Caco-2 (cell line): ENCODE data around the gene BRSK2. TPM values are rescaled to one million over a fixed set of nuclear protein-coding genes. Genes with fewer than 3 reads are reported as not detected.

ENCODE experiments used
- BruUV-seq: library from RNA; stranded (reverse); fragments of 400-500 nt; replicated peaks from 2 replicates; lab custom pipeline; 2021; lab: Mats Ljungman, UMichigan
- CTCF ChIA-PET: fragments of 300-600 bp; sonication (Branson Sonifier 250); formaldehyde crosslinking; loops from one replicate; lab custom pipeline; 2022; ENCODE audit warnings: antibody characterized with exemption; lab: Charles Lee
- POLR2A ChIA-PET: fragments of 300-600 bp; sonication (Branson Sonifier 250); formaldehyde crosslinking; loops from one replicate; lab custom pipeline; 2022; ENCODE audit warnings: antibody characterized with exemption; lab: Charles Lee
- DNase-seq, 2 experiments: peaks; one replicate each; pipeline versions ENCODE4 v3.0.0 to v3.0.0-alpha.2; 2020 to 2022
- H3K27me3 ChIP-seq: replicated peaks from 2 replicates; pipeline ENCODE4 v1.6.0; 2011; ENCODE audit warnings: low read length; ENCODE audit not compliant: control insufficient read depth, insufficient read depth
- H3K36me3 ChIP-seq: 2 replicates; pipeline ENCODE4 v1.5.1; 2011; ENCODE audit warnings: low read length; ENCODE audit not compliant: control insufficient read depth, insufficient read depth
- H3K4me1 ChIP-seq: fragments of 250-450 bp; sonication (Bioruptor Pico); 2 replicates; pipeline ENCODE4 v1.5.1; 2020; ENCODE audit warnings: mild to moderate bottlenecking
- H3K4me3 ChIP-seq: 2 replicates; pipeline ENCODE4 v1.5.1; 2011; ENCODE audit warnings: low read depth, mild to moderate bottlenecking, control low read depth, low read length
- H3K9me3 ChIP-seq: fragments of 250-450 bp; sonication (Bioruptor Pico); 2 replicates; pipeline ENCODE4 v1.5.1; 2020; ENCODE audit warnings: mild to moderate bottlenecking, moderate library complexity
- H3K27ac Mint-ChIP-seq: one replicate; pipeline ENCODE4 v1.8.0; 2022; ENCODE audit warnings: mixed read lengths; ENCODE audit not compliant: unreplicated experiment
- H3K27me3 Mint-ChIP-seq: one replicate; pipeline ENCODE4 v1.8.0; 2022; ENCODE audit warnings: mixed read lengths; ENCODE audit not compliant: insufficient read depth, unreplicated experiment
- H3K36me3 Mint-ChIP-seq: one replicate; pipeline ENCODE4 v1.8.0; 2022; ENCODE audit warnings: mild to moderate bottlenecking, mixed read lengths; ENCODE audit not compliant: insufficient read depth, unreplicated experiment
- H3K4me1 Mint-ChIP-seq: one replicate; pipeline ENCODE4 v1.8.0; 2022; ENCODE audit warnings: low read depth, mixed read lengths; ENCODE audit not compliant: unreplicated experiment
- H3K4me3 Mint-ChIP-seq: one replicate; pipeline ENCODE4 v1.8.0; 2022; ENCODE audit warnings: mild to moderate bottlenecking, moderate library complexity, mixed read lengths; ENCODE audit not compliant: unreplicated experiment
- H3K9me3 Mint-ChIP-seq: one replicate; pipeline ENCODE4 v1.8.0; 2022; ENCODE audit warnings: mixed read lengths; ENCODE audit not compliant: unreplicated experiment
- CTCF ChIP-seq, 2 experiments: fragments of 200-600 bp in 1 of 2; IDR thresholded peaks; 1 replicate in 1 of 2; 2 replicates in 1 of 2; pipeline versions ENCODE4 v1.5.1 to v1.8.0; 2011 to 2022; ENCODE audit warnings: antibody characterized with exemption in 1 of 2, control low read depth in 1 of 2, inconsistent platforms in 1 of 2, low read depth in 1 of 2, low read length in 1 of 2, mild to moderate bottlenecking in 1 of 2, moderate library complexity in 1 of 2; ENCODE audit not compliant: insufficient read depth in 1 of 2, severe bottlenecking in 1 of 2, unreplicated experiment in 1 of 2
- intact Hi-C: fragments of 100-400 bp; cut with micrococcal nuclease; formaldehyde crosslinking; loops from one replicate; pipeline ENCODE4 v1.10.0; 2022; ENCODE audit not compliant: unreplicated experiment
- total RNA-seq: library from RNA; stranded (reverse); gene quantifications from 2 replicates; pipeline ENCODE4 v1.2.3, GENCODE V29; 2022

Gene BRSK2
- total RNA-seq, 1 experiment from 2014 or later, result 32.8 TPM

- intact Hi-C loops, result no loop called here
- DNase-seq, result no peak
- Histone ChIP-seq H3K27me3 (no peaks in the 10 kb centered on the region), H3K9me3 (no peaks in the 10 kb centered on the region), H3K4me1 (no peaks in the 10 kb centered on the region), H3K4me3 (no peak overlapping the region), H3K36me3 (no peaks in the 10 kb centered on the region)
- TF ChIP-seq CTCF (IDR thresholded peaks at IDR 0.05; ENCODE audit: insufficient read depth in 1 of 2, low read depth in 1 of 2, low read length in 1 of 2, severe bottlenecking in 1 of 2, unreplicated experiment in 1 of 2), result no peak
- POLR2A ChIA-PET, result no interaction called here
- no peaks in the 10 kb centered on the region for H3K27me3 Mint-ChIP-seq
- no peaks in the 10 kb centered on the region for H3K4me1 Mint-ChIP-seq
- CTCF ChIA-PET, result no interaction called here
- peaks cover 40% of the 10 kb centered on the region for H3K36me3 Mint-ChIP-seq
- no peak overlapping the region for H3K27ac Mint-ChIP-seq
- BruUV-seq, result no TSS peak
- H3K4me3 Mint-ChIP-seq, result no peak overlapping the region
- no peaks in the 10 kb centered on the region for H3K9me3 Mint-ChIP-seq
These were observed 70.8 kb downstream of the BRSK2 start for GRCh38 chr11:1460396-1460985.

- Mint-ChIP-seq H3K36me3 (peaks cover 47% of the 10 kb centered on the region), H3K4me3 (no peak overlapping the region), H3K9me3 (no peaks in the 10 kb centered on the region), H3K27ac (no peak overlapping the region), H3K27me3 (no peaks in the 10 kb centered on the region), H3K4me1 (no peaks in the 10 kb centered on the region)
- intact Hi-C loops, result no loop called here
- H3K9me3 ChIP-seq, result no peaks in the 10 kb centered on the region
- no peak for TF ChIP-seq CTCF (IDR thresholded peaks at IDR 0.05; ENCODE audit: insufficient read depth in 1 of 2, low read depth in 1 of 2, low read length in 1 of 2, severe bottlenecking in 1 of 2, unreplicated experiment in 1 of 2)
- ChIA-PET CTCF (interaction anchor here (0.7 kb wide), 1 partner anchor 38 kb away, joined by 3 read pairs; no protein-coding TSS in a partner anchor), POLR2A (interaction anchor here (0.6 kb wide), 1 partner anchor 49 kb away, joined by 8 read pairs; no protein-coding TSS in a partner anchor)
- DNase-seq, result no peak
- H3K4me3 ChIP-seq, result no peak overlapping the region
- BruUV-seq, result no TSS peak
- H3K4me1 ChIP-seq, result no peaks in the 10 kb centered on the region
- H3K27me3 ChIP-seq, result no peaks in the 10 kb centered on the region
- H3K36me3 ChIP-seq, result no peaks in the 10 kb centered on the region
These were observed 71.5 kb downstream of the BRSK2 start for GRCh38 chr11:1460986-1461825.

GRCh38 chr11:1461826-1462697 is 72.3 kb downstream of the BRSK2 start:
- no peak overlapping the region for H3K27ac Mint-ChIP-seq
- no TSS peak for BruUV-seq
- intact Hi-C loops, result no loop called here

More at GRCh38 chr11:1461826-1462697, 72.3 kb downstream of the BRSK2 start:
- no peak overlapping the region for H3K4me3 Mint-ChIP-seq
- TF ChIP-seq CTCF (IDR thresholded peaks at IDR 0.05; ENCODE audit: insufficient read depth in 1 of 2, low read depth in 1 of 2, low read length in 1 of 2, severe bottlenecking in 1 of 2, unreplicated experiment in 1 of 2), result no peak
- Histone ChIP-seq H3K36me3 (no peaks in the 10 kb centered on the region), H3K4me1 (no peaks in the 10 kb centered on the region), H3K27me3 (no peaks in the 10 kb centered on the region), H3K4me3 (no peak overlapping the region), H3K9me3 (no peaks in the 10 kb centered on the region)
- POLR2A ChIA-PET, result no interaction called here
- H3K27me3 Mint-ChIP-seq, result no peaks in the 10 kb centered on the region
- CTCF ChIA-PET, result interaction anchor here (0.7 kb wide), 1 partner anchor 37 kb away, joined by 3 read pairs; no protein-coding TSS in a partner anchor
- H3K4me1 Mint-ChIP-seq, result peaks cover under 1% of the 10 kb centered on the region
- DNase-seq, result no peak
- no peaks in the 10 kb centered on the region for H3K9me3 Mint-ChIP-seq
- H3K36me3 Mint-ChIP-seq, result peaks cover 51% of the 10 kb centered on the region
